KG1 (cell line): ENCODE results near the gene PLK2.

Experiments used
- DNase-seq: peaks from one replicate; lab custom pipeline; 2025; lab: John Stamatoyannopoulos, UW

The PLK2 gene

GRCh38 chr5:58450018-58450417 is 9.9 kb downstream of the PLK2 start:
- no peak for DNase-seq

GRCh38 chr5:58447226-58447625 is 12.7 kb downstream of the PLK2 start:
- no peak for DNase-seq

- no peak for DNase-seq
Observed at GRCh38 chr5:58446024-58446423, 13.9 kb downstream of the PLK2 start.

GRCh38 chr5:58444805-58445204 is 15.1 kb downstream of the PLK2 start:
- no peak for DNase-seq

- no peak for DNase-seq
Observed at GRCh38 chr5:58440901-58441460, 18.9 kb downstream of the PLK2 start.

GRCh38 chr5:58439094-58439644 is 20.7 kb downstream of the PLK2 start:
- no peak for DNase-seq

- DNase-seq: no peak
Observed at GRCh38 chr5:58437661-58438060, 22.2 kb downstream of the PLK2 start.

- no peak for DNase-seq
Observed at GRCh38 chr5:58431832-58432231, 28.1 kb downstream of the PLK2 start.

- DNase-seq: no peak
Observed at GRCh38 chr5:58412932-58413331, 47.0 kb downstream of the PLK2 start.

GRCh38 chr5:58412081-58412480 is 47.8 kb downstream of the PLK2 start:
- no peak for DNase-seq

GRCh38 chr5:58411372-58411771 is 48.5 kb downstream of the PLK2 start:
- no peak for DNase-seq

- DNase-seq: no peak
Observed at GRCh38 chr5:58410441-58410840, 49.4 kb downstream of the PLK2 start.

GRCh38 chr5:58407042-58407719 is 52.7 kb downstream of the PLK2 start:
- DNase-seq: no peak

GRCh38 chr5:58406394-58406793 is 53.5 kb downstream of the PLK2 start:
- DNase-seq: no peak

- DNase-seq: no peak
Observed at GRCh38 chr5:58405175-58405574, 54.7 kb downstream of the PLK2 start.

GRCh38 chr5:58404734-58405133 is 55.2 kb downstream of the PLK2 start:
- no peak for DNase-seq
